HG02981 (cell line): ENCODE data around the gene ORC2.
"Not testable (repeated sequence)": the region's sequence is repeated elsewhere in the genome, so short reads cannot be mapped to it uniquely, and the experiment has no call there.

Source experiments
- ATAC-seq: cut with Tn5 transposase; IDR thresholded peaks from one replicate; pipeline ENCODE4 v1.9.1; 2021; ENCODE audit warnings: mild to moderate bottlenecking, moderate library complexity; ENCODE audit not compliant: unreplicated experiment

Gene ORC2

DNA sequence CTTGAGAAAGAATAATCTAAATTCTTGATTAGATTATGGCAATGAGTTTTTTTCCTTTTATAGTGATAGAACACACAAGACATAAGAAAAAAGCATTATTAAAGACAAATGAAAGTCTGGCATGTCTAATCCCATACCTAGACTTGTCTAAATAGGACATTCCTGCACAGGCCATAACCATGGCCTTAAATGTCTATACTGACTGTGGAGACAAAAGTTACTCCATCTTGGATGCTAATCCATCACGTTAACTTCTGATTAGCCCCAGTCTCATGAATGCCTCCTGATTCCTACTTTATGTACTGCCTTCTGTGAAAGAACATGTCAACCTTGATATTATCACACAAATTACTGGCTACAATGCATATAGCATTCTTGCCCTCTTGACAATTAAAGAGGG is 23.6 kb downstream of the ORC2 start:
- ATAC-seq = no peak

GRCh38 chr2:200930947-200931626 is 32.4 kb downstream of the ORC2 start:
- no peak for ATAC-seq

- no peak for ATAC-seq
Observed at GRCh38 chr2:200929334-200930249, 33.9 kb downstream of the ORC2 start.

- no peak for ATAC-seq
Observed at GRCh38 chr2:200922439-200922838, 41.0 kb downstream of the ORC2 start.

DNA sequence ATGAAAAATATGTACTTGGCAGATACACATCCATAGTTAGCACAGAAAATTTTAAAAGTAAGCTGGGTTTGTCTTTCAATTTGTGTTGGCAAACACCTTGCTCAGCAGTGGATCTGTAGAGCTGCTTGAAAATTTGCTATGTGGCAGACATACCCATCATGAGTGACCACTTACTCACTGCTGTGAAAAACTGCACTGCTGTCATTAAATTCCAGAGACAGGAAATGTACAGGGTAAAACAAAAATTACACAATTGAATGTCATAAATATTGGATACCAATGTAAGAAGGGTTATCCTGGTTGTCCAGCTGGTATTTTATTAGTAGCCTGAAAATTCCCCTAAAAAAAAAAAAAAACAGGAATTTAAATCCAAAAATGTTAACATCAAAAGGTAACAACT is 49.8 kb downstream of the ORC2 start:
- ATAC-seq = no peak

GRCh38 chr2:200909958-200910357 is 53.5 kb downstream of the ORC2 start:
- no peak for ATAC-seq

DNA sequence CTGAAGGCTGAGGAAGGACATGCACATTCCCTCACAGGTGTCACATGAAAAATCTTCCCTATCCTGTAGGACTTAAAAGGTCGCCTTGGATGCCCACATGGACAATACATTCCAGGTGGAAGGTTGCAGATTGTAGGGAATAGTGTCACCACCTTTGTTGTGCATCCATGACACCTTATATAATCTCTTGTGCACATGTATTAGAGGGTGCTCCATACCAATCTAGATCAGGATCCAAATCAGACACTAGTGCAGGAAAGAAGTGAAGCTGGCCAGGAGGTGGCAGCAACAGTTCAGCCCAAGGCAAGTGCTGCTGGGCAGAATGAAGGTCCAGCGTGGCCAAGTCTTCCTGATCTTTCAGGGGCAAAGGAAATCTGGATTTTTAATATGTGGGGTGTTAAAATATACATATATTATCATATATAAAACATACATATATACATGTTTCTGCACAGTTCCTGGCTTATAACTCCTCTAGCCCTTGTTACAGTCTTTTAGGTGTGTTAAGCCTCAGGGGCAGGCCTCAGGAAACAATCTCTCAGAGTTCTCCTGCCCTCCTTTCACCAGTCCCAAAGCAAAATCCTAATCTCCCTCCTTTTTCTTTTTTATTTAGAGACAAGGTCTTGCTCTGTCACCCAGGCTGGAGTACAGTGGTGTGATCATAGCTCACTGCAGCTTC is 57.7 kb downstream of the ORC2 start:
- no peak for ATAC-seq

GRCh38 chr2:200901459-200902072 is 61.9 kb downstream of the ORC2 start:
- ATAC-seq = peak; percentile 98

DNA sequence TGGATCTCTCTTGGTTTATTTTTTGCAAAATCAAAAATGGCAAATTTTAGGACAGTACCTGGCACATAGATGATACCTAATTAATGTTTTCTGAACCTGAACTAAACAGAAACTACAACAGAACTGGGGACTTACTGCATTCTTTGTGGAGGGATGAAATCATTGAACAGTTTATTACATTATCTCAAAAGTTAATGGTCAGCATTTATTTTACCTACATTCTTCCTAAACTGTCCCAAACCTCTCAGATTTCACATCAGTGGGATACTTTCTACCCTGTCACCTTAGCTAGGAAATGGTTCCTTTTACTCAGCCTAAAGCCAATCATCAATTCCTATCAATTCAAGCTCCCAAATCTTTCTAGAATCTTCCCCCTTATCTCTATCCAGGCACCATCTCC is 64.0 kb downstream of the ORC2 start:
- no peak for ATAC-seq

GRCh38 chr2:200888704-200889625 is 74.5 kb downstream of the ORC2 start, which contains the start of the genes NIF3L1 and PPIL3:
NIF3L1 (plus strand) TSS chr2:200889371; CDS start chr2:200891944, 2,573 bp downstream.
PPIL3 (minus strand) TSS chr2:200889077; CDS start chr2:200887615, 1,462 bp downstream.
- peak; percentile 83 for ATAC-seq

DNA sequence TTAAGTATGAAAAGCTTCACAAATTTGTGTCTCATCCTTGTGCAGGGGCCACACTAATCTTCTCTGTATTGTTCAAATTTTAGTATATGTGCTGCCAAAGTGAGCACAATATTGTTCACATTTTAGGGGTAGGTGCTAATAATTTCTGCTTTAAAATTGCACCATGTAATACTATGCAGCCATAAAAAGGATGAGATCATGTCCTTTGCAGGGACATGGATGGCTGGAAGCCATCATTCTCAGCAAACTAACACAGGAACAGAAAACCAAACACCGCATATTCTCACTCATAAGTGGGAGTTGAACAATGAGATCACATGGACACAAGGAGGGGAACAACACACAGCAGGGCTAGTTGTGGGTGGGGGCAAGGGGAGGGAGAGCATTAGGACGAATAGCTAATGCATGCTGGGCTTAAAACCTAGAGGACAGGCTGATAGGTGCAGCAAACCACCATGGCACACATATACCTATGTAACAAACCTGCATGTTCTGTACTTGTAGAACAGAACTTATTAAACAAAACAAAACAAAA is 81.7 kb downstream of the ORC2 start:
- not testable (repeated sequence) for ATAC-seq

DNA sequence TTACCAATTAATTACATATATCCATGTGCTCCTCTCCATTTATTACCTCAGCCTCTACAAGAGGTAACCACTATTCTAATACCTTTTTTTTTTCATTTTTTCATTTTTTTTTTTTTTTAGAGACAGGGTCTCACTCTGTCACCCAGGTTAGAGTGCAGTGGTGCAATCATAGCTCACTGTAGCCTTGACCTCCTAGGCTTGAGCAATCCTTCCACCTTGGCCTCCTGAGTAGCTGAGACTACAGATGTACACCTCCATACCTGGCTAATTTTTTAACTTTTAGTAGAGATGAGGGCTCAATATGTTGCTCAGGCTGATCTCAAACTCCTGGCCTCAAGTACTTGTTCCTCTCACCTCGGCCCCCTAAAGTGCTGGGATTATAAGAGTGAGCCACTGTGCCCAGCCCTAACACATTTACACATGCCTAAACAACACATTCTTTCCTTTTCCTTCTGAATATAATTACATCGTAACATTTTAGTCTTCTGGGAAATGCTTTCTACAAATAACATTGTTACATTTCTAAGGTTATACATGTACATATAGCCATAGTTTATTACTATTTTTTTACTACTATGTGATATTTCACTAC is 85.1 kb downstream of the ORC2 start:
- ATAC-seq = no peak

- no peak for ATAC-seq
Observed at GRCh38 chr2:200877443-200877842, 86.0 kb downstream of the ORC2 start.

- ATAC-seq = no peak
Observed at GRCh38 chr2:200873560-200873959, 89.9 kb downstream of the ORC2 start.

DNA sequence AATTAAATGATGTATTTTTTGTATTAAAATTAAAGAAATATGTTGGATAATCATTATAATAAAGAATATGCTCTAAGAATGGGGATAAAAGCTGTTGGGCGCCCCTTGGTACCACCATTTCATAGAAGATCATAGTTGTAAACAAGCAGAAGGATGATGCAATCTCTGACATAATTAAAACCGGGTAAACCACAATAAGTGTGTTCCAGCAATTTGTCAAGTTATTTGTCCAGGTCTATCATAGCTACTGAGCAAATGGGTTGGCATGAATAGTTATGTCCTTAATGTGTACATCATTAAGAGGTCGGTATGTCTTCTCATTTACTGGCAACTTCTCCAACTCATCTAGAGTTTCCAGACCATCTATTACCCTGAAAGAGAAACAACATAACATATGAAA is 92.3 kb downstream of the ORC2 start:
- no peak for ATAC-seq

DNA sequence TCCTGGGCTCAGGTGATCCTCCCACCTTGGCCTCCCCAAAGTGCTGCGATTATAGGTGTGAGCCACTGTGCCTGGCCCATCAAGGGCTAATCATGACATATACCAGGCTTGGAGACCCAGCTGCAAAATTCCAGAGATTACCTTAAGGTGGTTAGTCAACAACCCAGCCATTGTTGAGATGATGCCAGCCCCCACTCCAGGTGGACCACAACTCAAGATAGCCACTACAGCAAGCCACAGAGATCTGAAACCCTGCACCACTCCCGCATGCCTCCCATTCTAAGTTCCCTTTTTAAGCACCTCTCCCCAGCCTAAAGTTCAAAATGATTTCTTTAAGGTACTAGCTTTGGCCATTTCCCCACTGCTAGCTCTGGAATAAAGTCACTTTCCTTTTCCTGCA is 94.4 kb downstream of the ORC2 start:
- no peak for ATAC-seq

DNA sequence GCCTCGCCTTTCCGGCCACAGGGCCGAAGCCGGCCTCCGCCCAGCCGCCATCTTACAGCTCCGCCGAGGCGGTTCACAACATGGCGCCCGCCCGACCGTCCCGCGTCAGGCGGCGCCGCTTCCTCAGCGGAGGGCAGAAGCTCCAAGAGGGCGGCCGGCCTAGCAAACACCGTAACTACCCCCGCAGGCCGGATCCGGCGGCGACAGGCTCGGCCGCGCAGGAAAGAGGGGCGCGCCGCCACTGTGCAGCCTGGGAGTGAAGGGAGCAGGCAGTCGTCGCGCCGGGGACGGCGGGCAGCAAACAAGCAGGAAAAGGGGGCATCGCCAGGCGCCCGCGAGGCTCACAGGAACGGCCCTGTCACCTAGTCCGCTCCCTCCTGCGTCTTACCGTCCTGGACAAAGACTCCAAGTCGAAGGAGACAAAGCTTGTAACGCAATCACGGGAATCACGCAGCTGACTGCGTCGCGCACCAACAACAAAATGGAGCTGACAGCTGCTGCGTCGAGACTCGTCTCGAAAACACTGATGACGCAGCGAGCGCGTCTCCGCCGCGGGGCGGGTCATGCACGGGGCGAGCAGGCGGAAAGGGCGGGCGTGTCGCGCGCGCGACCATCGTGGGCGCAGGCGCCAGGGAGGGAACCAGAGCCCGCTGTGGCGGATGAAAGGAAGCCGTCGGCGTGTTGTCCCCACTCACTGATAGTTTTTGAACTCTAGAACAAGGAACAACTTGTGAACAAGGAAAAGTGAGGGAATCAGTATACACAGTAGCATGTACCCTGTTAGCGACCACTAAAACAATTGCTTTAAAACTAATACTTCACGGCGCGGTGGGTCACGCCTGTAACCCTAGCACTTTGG is 99.1 kb downstream of the ORC2 start, which contains the start of gene CLK1:
Gene CLK1 (minus strand): TSS at position 483 of the 859 bp plus-strand sequence. CDS start 2,796 bp downstream, outside the sequence.
- ATAC-seq = peak; percentile 81

DNA sequence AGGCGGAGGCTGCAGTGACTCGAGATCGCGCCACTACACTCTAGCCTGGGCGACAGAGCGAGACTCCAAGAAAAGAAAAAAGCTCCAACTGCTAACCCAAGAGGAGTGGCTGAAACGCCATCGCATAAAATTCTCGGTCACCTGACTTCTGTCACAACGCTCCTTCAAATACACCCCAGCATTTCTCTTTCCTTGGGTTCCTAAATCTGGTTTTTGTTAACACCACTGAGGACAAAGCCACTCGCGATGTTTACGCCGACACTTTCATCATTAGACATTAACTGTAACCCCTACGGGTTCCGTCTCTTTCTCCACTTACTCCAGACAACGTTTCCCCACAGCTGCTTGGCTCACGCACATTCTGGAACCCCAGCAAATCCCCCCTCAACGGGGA is 99.7 kb downstream of the ORC2 start:
- no peak for ATAC-seq
